DOHH2 (cell line): ENCODE measurements around the gene ANP32A.

Experiments used
- CTCF ChIP-seq: fragments of 200-600 bp; sonication (generic); IDR thresholded peaks from one replicate; pipeline ENCODE4 v1.5.1; 2014; ENCODE audit warnings: antibody characterized with exemption, mild to moderate bottlenecking, low read depth, low read length; ENCODE audit not compliant: poor library complexity, severe bottlenecking
- EZH2phosphoT487 ChIP-seq: fragments of 200-600 bp; sonication (generic); IDR thresholded peaks from 2 replicates; pipeline ENCODE4 v1.6.1; 2017; ENCODE audit warnings: borderline replicate concordance, mild to moderate bottlenecking, antibody characterized with exemption, low read length, moderate library complexity, mixed read lengths

GRCh38 chr15:68729789-68730411 is 90.8 kb downstream of the ANP32A start:
- no peak for TF ChIP-seq CTCF
- TF ChIP-seq EZH2phosphoT487, result no peak
